ENCODE measurements around the gene GNG2. TPM values are rescaled to one million over a fixed set of nuclear protein-coding genes. Genes with fewer than 3 reads are reported as not detected.
A peak's percentile ranks its signal among the peaks of the same experiment; 100 is the strongest.

Gene GNG2
- total RNA-seq, 2 donors from 2014 or later: 6.2 to 6.6 TPM

DNA sequence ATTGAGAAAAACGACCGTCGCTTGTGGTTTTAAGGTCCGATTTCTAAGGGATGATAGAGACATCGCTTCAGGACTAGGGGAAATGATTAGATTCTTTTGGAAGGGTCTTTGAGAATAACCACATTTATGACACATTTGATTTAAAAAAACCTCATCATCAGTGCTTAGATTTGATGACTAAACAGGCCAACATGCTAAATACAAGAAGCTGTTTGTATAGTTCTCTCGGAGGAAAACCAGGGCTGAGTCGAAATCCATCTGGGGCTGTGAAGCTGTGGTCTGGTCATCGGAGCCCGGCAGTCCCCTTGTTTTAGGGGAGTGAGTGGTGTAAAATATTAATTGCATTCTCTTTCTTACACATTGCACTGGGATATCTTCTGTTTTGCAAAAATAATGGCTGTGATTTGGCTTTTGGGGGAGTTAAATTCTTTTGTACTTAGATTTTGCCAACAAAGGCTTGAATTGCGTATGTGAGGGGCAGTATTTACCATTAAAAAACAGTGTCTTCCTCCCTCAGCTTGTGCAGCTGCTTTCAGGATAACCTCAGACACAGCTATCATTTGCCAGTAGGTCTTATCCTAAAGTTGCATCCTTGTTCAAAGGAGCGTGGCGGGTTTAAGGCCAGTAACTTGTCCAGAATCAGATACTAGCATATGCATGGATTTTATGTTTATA, 550 bp downstream of the GNG2 start:
- peak in 1 of 3 donors; percentile 3 for TF ChIP-seq POLR2A (IDR thresholded peaks at IDR 0.05)
- TF ChIP-seq, protein P1, sequence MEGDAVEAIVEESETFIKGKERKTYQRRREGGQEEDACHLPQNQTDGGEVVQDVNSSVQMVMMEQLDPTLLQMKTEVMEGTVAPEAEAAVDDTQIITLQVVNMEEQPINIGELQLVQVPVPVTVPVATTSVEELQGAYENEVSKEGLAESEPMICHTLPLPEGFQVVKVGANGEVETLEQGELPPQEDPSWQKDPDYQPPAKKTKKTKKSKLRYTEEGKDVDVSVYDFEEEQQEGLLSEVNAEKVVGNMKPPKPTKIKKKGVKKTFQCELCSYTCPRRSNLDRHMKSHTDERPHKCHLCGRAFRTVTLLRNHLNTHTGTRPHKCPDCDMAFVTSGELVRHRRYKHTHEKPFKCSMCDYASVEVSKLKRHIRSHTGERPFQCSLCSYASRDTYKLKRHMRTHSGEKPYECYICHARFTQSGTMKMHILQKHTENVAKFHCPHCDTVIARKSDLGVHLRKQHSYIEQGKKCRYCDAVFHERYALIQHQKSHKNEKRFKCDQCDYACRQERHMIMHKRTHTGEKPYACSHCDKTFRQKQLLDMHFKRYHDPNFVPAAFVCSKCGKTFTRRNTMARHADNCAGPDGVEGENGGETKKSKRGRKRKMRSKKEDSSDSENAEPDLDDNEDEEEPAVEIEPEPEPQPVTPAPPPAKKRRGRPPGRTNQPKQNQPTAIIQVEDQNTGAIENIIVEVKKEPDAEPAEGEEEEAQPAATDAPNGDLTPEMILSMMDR (IDR thresholded peaks at IDR 0.05): no peak
- Histone ChIP-seq H3K4me1 (peaks cover 13% of the 10 kb centered on the region), H3K4me3 (no peak overlapping the region), H3K27me3 (no peaks in the 10 kb centered on the region), H3K36me3 (replicated peaks in 1 of 2; ENCODE audit: insufficient read depth in 1 of 2, low read depth in 2 of 2) (no peaks in the 10 kb centered on the region), H3K9me3 (no peaks in the 10 kb centered on the region), H3K27ac (peak overlapping the region in 2 of 4 donors; percentile 2 to 39)
- intact Hi-C loops (cut with DNase I): no loop called here
- DNase-seq (no peak), ATAC-seq (no peak)
- 16 to 24% methylated on average over 12 of the region's 12 CpGs for WGBS, 2 donors

DNA sequence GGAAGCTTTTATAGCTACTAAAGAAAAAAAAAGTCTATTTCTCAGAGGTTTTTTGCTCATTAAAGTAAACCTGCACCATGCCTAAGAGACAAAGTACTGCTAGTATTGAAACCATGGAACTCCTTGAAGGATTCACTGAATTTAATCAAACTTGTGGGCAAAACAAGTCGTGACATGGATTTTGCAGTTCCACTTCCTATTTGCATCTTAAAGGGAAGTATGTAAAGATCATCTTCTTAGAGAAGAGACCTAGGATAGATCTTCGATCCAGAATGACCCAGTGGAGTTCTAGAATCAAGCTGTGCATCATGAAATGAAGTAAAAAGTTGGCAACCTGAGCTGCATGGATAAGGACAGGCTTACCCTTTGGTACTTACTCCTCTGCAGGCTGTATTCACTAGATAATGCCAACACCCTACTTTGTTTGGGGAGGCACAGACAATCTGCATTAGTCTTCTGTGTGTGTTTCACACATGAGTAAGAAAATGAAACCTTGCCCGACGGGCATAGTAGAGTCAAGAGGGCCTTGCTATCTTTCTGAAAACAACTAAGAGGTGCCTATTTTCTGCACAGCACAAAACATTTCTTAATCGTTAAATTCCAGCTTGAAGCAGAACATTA, 1.9 kb downstream of the GNG2 start:
- no peaks in the 10 kb centered on the region for H3K27me3 ChIP-seq
- ATAC-seq (no peak), DNase-seq (no peak)
- H3K9me3 ChIP-seq: no peaks in the 10 kb centered on the region
- no peak overlapping the region for H3K27ac ChIP-seq
- peaks cover 13% of the 10 kb centered on the region for H3K4me1 ChIP-seq
- 67 to 76% methylated on average over 5 of the region's 5 CpGs for WGBS, 2 donors
- TF ChIP-seq, protein P1 (IDR thresholded peaks at IDR 0.05): no peak
- TF ChIP-seq POLR2A (IDR thresholded peaks at IDR 0.05): no peak
- no peaks in the 10 kb centered on the region for H3K36me3 ChIP-seq (replicated peaks in 1 of 2; ENCODE audit: insufficient read depth in 1 of 2, low read depth in 2 of 2)
- no peak overlapping the region for H3K4me3 ChIP-seq
- intact Hi-C loops (cut with DNase I): no loop called here

DNA sequence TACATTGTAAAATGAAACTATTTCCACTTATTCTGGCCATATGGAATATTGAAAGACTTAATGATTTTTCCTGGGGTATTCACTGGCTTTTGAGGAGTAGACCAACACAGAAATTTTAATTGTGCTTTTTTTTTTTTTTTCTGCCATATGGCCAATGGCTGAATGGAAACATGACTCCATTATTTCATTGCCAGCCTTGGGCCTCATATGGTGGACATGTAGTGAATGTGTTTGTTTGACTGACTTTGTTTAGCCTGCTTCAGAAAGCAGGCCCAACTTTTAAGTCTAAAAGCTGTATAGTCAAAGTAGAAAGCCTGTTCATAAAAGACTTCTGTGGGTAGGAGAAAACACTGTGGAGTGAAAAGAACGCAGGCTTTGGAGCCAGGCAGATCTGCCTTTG, 2.4 kb downstream of the GNG2 start:
- TF ChIP-seq, protein P1 (IDR thresholded peaks at IDR 0.05): no peak
- TF ChIP-seq POLR2A (IDR thresholded peaks at IDR 0.05): no peak
- WGBS, 2 donors: 85 to 89% methylated on average over 1 of the region's 1 CpG
- no peak for ATAC-seq
- intact Hi-C loops (cut with DNase I): no loop called here
- peaks cover 13% of the 10 kb centered on the region for H3K4me1 ChIP-seq
- no peaks in the 10 kb centered on the region for H3K27me3 ChIP-seq
- no peak for DNase-seq
- H3K36me3 ChIP-seq (replicated peaks in 1 of 2; ENCODE audit: insufficient read depth in 1 of 2, low read depth in 2 of 2): no peaks in the 10 kb centered on the region
- H3K9me3 ChIP-seq: no peaks in the 10 kb centered on the region
- H3K4me3 ChIP-seq: no peak overlapping the region
- H3K27ac ChIP-seq: no peak overlapping the region

DNA sequence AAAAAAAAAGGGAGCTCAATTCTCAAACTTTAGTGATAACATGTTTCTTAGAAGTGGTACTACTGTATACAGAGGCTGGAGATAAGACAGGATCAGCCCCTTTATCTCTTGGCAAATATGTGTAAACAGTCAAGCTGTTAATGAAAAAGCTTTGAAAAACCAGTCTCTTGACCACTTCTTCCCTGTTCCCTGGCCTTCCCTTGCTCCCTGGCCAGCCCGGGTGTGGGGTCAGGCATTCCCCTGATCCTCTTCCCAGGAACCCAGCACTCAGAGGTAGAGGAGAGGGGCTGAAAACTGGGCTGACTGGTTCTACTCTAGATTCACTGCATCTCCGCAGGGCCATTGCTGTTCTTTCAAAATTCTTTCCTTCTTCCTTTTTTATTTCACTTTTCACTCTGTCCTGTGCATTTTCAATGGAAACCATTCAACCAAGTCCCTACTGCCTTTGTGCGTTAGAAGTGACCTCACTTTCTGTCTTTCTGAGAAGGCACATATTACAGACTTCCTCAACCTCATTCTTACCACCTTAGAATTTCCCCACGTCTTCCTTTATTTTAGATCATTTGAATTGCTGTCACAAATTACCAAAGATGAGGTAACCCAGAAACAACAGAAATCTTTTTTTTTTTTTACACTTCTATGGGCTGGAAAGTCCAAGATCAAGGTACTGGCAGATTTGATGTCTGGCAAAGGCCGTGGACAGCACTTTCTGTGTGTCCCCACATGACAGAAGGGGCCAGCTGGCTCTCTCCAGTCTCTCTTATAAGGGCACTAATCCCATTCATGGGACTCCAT, 5.7 kb downstream of the GNG2 start:
- TF ChIP-seq, protein P1 (IDR thresholded peaks at IDR 0.05): no peak
- TF ChIP-seq POLR2A (IDR thresholded peaks at IDR 0.05): no peak
- H3K27ac ChIP-seq: no peak overlapping the region

More for the DNA sequence above, 5.7 kb downstream of the GNG2 start:
- no peak for DNase-seq
- no peak for ATAC-seq
- Histone ChIP-seq H3K27me3 (no peaks in the 10 kb centered on the region), H3K9me3 (no peaks in the 10 kb centered on the region), H3K4me3 (no peak overlapping the region), H3K4me1 (peaks cover 1% of the 10 kb centered on the region), H3K36me3 (replicated peaks in 1 of 2; ENCODE audit: insufficient read depth in 1 of 2, low read depth in 2 of 2) (no peaks in the 10 kb centered on the region)
- WGBS, 2 donors: 42 to 48% methylated on average over 5 of the region's 5 CpGs
- intact Hi-C loops (cut with DNase I): no loop called here

Measured in body of pancreas (tissue), 4 donors.